GM21619 (cell line): ENCODE measurements around the gene UBAP1.
"Not testable (repeated sequence)": the region's sequence is repeated elsewhere in the genome, so short reads cannot be mapped to it uniquely, and the experiment has no call there.

Experiments used
- ATAC-seq: cut with Tn5 transposase; IDR thresholded peaks from one replicate; pipeline ENCODE4 v1.9.1; 2021; ENCODE audit not compliant: unreplicated experiment

Gene UBAP1

DNA sequence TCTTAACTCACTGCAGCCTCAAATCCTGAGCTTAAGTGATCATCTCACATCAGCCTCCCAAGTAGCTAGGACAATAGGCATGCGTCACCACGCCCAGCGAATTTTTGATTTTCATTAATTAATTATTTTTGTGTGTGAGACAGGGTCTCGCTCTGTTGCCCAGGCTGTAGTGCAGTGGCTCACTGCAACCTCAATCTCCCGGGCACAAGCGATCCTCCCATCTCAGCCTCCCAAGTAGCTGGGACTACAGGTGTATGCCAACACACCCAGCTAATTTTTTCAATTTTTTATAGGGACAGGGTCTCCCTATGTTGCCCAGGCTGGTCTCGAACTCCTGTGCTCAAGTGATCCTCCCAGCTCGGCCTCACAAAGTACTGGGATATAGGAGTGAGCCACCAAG lies 41.4 kb downstream of the UBAP1 start:
- ATAC-seq: no peak

DNA sequence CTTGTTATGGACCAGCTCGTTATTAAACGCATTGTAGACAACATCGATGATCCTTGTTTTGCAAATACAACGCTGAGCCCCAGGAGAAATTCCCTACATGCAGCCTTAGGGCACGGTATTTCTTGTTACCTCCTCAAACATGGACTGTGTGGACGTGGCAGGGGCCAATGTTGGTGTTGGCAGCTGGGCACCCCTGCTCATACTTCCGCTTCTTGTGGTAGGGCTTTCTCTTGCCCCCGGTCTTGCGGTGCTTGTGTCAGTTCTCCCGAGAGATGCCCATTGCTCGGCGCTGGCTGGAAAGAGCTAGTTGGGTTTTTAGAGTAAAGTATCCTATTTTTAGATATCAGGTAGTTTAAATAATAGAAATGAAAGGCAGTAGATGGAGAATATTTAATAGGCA lies 45.5 kb downstream of the UBAP1 start:
- no peak for ATAC-seq

DNA sequence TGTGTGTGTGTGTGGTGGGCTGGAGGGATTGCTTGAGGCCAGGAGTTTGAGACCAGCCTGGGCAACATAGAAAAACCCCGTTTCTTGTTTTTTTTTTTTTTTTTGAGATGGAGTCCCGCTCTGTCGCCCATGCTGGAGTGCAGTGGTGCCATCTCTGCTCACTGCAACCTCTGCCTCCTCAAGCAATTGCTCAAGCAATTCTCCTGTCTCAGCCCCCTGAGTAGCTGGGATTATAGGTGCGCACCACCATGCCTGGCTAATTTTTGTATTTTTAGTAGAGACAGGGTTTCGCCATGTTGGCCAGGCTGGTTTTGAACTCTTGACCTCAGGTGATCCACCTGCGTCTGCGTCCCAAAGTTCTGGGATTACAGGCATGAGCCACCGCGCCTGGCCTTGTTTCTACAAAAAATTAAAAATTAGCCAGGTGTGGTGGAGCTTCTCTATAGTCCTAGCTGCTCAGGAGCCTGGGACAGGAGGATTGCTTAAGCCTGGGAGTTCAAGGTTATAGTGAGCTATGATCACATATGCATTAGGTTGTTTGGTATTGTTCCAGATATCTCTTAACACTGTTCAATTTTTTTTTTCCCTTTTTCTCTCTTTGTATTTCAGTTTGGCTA lies 47.4 kb downstream of the UBAP1 start:
- not testable (repeated sequence) for ATAC-seq

DNA sequence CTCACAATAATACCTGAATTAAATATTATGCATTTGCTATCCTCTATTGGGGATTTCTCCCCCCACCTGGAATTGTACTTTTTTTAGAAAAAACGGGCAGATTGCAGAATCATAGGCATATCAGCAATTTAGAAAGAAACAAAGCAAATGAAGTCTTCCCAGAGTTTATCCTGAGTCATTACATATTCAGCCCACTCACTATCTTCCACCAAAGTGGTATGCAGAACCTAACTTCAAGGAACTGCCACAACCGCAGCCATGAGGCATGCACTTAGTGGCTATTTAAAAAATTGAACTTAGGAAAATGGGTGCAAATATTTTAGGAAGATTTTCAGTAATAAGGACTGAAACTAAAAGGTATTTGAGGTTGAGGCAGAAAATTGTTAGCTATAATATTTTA lies 48.6 kb downstream of the UBAP1 start:
- no peak for ATAC-seq

DNA sequence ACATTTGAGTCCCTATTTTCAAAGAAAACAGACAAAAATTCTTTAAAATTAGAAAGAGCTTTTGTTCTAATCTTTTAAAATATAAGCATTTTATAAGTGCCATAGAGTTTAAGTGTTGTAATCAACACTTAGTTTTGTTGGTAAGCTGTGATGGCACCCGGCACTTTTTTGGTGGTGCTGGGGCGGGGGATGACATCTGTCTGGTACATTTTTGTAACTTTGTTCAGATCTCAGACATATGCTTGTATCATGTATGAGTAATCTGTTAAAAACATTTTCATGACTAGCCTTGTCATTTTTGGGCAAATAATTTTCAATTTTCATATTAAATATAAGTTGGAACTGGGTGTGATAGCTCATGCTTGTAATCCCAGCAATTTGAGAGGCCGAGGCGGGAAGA lies 51.7 kb downstream of the UBAP1 start:
- no peak for ATAC-seq

DNA sequence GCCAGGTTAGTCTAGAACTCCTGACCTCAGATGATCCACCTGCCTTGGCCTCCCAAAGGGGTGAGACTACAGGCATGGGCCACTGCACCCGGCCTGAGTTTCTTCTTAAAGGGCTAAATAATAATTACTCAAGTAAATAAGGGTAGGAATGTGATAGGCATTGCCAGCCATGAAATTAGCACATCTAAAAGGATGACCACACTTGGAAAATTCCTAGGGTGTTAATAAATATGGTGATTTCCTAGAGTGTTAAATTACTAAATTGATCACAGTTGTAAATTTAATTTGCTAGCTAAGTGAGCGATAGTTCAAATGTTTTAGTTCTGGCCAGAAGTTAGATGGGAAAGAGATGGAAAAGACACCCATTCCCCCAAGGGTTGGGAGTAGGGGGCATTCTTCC lies 53.4 kb downstream of the UBAP1 start:
- no peak for ATAC-seq

DNA sequence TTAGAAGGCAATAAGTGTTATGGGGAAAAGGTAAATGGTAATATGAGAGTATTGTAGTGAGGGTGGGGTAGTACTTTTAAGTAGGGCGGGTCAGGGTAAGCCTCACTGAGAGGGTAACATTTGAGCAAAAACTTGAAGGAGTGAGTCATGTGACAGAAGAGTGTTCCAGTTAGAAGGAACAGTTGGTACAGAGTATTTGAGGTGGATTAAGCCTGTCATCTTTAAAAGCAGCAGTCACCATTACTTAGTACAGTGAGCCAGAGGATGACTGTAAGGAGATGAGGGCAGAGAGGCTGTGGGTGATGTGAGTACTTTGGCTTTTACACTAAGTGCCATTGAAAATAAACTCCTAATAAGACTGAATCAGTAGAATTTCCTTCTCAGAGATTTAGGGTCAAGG lies 54.8 kb downstream of the UBAP1 start:
- ATAC-seq: no peak

DNA sequence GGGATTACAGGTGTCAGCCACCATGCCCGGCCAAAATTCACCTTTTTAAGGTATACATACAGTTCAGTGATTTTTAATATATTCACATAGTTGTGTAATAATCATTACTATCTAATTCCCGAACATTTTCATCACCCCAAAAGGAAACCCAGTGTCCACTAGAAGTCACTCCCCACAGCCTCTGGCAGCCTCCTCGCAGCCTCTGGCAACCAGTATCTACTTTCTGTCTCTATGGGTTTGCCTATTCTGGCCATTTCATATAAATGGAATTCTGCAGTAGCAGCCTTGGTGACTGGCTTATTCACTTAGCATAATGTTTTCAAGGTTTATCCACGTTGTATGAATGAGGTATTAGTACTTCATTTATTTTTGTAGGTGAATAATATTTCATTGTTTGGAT lies 59.0 kb downstream of the UBAP1 start:
- no peak for ATAC-seq

DNA sequence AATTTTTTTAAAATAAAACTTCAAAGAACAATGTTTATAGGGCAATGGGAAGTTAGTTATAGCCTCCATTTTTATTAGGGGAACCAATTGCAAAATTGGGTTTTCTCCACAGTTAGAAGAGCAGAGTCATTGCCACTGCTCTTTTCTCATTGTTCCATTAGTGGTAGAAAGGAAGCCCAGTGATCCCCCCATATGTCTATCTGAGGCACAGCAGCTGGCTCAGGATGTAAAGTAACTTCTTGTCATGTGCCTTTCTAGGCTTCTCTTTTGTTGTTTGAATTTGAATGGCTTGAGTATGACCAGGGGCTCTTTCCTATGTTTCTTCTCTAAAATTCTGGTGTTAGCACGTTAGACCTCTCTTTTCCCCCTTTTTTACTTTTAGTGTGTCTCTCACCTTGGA lies 61.2 kb downstream of the UBAP1 start:
- no peak for ATAC-seq

DNA sequence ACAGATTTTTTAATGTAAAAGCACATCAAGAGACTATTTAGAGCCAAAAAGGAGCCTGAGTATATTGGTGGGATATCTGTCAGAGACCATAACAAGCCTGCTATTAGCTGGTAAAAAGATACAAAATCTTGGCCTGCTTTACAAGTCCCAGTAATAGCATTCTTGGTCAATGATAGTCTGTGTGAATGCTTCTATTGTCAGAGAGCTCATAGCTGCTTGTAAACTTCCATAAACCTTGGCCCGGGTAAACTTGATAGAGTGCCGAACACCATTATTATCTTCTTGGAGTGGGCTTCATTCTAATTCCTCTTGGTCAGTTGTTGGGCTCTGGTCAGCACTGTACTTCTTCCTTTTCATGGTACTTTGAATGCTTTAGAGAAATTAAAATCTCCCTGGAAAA lies 64.0 kb downstream of the UBAP1 start:
- ATAC-seq: no peak

DNA sequence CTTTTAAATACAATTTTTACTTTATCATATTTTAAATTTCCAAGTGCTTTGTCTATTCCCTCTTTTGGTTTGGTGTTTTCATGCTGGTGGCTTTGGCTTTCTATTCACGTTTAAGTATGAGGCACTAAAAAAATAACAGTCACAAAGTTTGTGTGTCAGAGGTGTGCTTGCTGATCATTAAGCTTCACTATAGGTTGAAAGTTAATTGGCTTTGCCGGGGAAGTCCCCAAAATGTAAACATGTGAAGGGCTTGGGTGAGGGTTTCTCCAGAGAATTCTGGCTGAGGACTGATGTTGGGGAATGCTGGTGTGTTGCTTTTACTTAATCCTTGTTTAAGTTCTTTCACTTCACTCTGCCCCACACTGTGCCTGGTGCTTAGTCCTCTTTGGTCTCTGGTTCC lies 66.4 kb downstream of the UBAP1 start:
- not testable (repeated sequence) for ATAC-seq

DNA sequence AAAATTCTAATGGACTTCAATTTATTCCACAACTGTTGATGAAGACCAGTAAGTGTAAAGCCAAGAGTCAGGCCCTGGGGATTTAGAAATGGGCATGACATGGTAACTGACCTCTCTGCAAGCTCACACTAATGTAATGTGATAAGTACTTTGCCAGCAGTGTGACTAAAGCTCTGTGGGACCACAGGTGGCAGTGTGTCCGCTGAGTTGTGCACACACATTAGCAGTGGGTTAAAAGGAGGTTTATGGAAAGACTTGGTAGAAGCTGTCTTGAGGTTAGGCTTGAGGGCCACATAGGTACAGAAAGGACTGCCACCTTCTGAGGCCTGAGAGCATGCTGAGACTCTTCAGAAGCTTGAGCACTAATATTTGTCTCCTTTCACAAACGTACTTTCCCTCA lies 67.6 kb downstream of the UBAP1 start:
- ATAC-seq: no peak

DNA sequence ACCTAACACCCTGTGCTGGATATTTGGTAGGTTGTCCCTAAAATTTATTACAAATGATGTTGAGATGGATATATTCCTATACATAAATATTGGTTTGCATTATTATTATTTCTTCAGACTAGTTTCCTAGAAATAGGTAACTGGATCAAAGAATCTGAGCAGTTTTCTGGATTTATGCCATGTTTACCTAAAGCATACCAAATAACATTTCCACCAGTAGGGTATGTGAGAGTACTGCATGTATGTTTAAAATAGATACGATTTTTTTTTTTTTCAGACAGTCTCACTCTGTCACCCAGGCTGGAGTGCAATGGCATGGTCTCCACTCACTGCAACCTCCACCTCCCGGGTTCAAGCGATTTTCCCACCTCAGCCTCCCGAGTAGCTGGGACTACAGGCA lies 68.9 kb downstream of the UBAP1 start:
- ATAC-seq: not testable (repeated sequence)

DNA sequence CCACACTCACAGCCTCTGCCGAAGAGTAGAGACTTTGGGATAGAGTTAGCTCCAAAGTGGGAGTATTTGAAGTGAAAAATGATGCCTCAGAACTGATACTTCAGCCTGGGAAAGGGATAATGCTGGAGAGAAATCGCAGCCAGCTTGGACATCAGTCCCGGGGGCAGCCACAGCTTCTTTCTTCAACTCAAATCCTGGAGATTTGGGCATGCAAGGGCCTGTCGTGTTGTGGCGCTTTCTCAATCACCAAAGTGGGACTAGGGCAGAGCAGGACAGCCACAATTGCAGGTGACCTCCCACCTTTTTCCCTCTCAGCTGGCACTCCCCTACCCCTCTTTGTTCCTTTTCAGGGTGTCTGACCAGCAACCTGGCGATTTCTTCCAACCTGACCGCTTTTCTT lies 70.4 kb downstream of the UBAP1 start:
- ATAC-seq: no peak

DNA sequence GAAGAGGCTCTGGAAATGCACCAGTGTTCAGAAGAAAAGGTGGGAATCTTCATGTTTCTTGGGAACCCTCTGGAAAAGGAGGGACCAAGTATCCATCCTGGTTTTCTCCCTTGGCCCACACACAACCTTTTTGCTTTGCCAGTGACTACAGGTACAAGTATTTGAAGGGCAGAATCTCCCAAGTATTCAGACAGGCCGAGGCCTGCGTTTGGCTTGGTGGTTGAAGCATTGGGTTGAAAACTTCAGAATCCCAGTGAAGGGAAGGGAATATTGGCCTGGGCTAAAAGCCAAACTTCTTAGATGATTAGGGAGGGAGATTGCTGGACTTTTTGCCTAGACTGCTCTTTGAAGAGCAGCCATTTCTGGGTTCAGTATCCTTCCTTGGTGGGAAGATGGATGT lies 71.9 kb downstream of the UBAP1 start:
- ATAC-seq: no peak

DNA sequence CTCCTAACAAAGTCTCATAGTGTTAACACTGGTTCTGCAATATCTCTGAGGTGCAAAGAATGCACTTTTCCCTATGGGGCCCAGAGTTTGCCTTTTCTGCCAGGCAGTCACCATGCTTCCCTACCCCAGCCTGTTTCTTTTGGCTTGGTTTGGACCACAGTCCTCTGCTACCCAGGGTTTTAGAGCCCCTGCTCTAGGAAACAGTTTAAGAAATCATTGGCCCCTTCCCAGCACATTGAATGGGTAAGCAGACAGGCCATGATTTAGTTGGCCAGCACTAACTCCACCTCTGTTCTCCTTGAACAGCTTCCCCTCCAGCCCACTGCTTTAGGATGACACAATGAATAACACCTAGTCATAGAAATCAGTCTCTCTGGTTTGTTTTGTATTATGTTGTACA lies 73.2 kb downstream of the UBAP1 start:
- no peak for ATAC-seq

DNA sequence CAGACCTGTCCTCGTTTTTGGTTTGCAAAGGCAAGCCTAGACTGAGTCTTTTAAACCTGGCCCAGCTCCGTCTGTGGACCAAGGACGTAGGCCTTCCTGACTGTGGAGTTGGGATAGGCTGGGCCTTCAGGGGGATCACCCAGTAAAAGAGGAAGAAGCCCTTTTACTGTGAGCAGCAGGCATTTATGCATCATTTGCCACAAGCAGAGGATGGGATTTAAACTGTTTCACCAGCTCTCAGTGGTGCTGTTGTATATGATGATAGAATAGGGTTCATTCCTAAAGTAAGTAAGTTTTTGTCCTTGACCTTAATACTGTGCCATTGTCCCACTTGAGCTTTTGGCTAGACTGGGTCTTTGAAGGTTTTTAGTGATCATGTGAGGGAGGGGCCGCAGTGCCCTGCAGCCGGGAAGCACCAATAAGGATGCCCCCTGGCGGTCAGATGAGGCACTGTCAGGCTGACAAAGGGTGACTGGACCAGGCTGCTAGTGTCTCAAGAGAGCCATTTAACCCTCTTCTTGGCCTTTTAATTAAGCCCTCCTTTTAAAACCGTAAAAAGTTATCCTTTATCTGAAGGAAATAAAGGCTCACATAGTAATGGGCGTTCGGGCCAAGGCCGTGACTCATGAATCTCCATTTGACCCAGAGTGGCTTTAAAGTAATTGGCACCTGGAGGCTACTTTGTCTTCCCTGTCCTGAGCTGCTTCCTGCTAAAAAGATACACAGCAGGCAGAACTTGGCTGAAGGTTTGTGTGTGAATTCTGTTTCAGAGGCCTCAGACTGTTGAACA lies 74.0 kb downstream of the UBAP1 start:
- ATAC-seq: peak; percentile 41

DNA sequence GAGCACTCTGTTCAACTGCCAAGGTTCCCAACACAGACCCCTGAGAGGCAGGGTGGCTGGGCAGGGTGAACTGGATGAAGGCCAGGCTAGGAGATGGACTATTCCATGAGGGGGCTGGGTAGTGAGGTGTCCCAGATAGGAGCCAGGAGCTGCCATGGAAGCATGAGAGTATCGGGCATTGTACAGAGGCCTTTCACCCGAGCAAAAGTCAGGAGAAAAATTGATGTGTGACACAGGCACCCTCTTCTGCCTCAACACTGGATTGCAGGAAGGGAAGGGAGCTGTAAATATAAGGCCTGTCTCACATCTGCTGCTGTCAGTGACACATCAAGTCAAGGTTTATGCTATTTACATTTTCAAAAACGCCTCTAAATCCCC lies 74.6 kb downstream of the UBAP1 start:
- ATAC-seq: no peak

DNA sequence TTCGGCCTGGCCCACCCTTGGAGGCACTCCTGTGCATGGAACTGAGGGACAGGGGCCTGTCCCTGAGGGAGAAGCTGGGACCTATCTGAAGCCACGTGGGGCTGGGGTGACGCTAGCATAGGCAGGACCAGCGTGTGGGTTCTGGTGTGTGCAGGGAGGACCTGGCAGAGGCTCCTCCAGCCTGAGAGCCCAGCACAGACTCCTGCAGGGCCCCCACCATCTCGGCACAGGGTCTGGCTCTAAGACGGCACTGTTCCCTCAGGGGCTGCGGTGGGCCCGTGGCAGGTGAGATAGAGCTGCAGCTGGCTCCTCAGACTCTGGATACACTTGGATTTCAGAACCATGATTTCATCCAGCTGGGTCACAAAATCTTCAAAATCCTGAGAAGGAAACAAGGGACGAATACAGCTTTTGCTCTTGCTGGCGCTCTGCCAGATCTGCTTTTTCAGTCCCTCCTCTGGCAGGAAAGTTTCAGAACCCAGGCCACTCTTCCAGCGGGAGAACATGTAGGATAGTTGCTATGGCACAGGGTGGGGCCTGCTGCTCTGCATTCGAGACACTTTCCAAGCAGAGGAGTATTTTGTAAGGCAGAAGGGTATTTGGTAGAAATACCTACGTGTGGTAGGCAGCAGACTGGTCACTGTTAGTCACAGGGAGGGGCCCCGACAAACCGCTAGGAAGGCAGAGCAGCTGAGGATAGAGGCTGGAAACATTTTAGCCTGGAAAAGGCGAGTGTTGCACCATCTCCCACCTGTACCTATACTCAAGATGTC lies 75.5 kb downstream of the UBAP1 start:
- ATAC-seq: no peak

DNA sequence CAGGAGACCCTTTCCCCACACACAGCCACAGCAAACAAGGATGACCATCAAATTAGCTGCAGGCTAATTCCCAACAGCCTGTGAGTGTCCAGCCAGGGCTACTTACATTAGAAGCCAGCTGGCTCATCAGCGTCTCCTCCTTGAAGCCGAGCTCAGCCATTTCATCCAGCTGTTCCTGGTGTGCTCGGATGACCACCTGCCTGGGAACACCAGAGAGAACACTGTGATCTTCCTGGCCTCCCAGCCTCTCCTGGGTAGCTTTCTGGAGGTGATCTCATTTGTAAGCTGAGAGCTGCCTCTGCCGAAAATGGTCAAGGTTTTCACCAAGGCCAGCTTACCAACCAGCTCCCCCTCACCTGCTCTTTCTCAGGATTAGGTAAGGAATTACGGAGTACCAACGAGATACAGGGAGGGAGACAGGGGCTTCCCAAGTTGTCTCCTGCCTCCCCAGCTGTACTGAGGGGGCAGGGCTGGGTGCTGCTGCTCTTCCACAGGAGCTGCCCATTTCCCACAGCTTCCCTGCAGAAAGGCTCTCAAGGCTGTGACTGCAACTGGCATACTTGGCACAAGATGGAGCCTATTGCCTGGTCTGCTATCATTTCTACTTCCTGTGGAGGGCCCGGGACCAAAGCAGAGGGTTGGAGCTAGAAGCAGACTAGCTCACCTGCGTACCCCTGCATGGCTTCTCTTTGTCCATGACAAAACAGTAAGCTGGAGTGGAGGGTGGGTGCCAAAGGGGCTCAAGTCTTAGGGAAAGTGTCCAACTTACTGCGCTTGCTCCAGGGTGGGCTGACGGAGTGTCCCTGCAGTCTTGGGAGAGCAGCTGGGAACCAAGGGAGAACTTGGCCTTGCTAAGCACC lies 76.4 kb downstream of the UBAP1 start:
- ATAC-seq: no peak

DNA sequence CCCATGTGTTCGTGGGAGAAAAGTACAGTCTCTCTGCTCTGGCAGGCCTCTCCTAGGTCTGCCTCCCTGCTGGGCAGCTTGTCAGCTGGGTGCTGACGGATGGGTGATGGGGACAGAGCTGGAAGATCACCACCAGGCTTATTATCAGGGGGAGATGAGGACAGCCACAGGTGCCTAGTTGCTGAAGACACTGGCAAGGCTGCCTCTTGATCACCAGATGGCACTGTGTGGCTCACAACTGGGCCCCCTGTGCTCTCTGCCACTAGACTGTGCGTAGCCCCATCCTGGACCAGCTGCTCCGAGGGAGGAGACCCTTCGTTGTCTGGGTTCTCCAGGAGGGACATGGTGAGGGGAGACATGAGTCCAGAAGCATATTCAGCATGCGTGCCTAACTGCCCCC lies 77.3 kb downstream of the UBAP1 start:
- no peak for ATAC-seq
